ENCODE results near the gene BCAP29.

DNA sequence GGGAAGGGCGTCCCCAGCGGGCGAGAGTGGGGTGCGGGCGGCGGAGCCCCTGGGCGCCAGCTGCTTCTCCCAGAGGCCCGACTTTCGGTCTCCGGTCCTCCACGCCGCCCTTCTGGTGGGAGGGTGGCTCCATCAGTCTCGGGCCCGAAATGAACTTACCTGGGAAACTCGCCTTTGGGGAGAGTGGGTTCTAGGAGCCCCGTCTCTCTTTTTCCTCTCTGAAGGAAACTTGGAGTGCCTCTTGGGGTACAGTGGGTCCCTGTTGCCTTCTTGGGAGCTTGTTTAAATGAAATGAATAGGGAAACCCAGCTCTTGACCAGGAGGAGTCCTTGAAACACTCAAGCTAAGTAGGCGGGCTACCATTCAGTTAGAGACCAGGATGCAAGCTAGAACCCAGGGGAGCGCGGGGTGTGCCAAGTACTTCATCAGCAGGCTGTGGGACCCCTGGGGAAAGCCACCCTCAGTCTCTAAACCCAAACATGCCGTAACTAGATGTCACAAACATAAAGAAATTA is 81.9 kb downstream of the BCAP29 start:
- TF ChIP-seq EP300 (IDR thresholded peaks at IDR 0.05) (no peak), POLR2AphosphoS5 (IDR thresholded peaks at IDR 0.05) (no peak)
- TF ChIP-seq, protein P1, sequence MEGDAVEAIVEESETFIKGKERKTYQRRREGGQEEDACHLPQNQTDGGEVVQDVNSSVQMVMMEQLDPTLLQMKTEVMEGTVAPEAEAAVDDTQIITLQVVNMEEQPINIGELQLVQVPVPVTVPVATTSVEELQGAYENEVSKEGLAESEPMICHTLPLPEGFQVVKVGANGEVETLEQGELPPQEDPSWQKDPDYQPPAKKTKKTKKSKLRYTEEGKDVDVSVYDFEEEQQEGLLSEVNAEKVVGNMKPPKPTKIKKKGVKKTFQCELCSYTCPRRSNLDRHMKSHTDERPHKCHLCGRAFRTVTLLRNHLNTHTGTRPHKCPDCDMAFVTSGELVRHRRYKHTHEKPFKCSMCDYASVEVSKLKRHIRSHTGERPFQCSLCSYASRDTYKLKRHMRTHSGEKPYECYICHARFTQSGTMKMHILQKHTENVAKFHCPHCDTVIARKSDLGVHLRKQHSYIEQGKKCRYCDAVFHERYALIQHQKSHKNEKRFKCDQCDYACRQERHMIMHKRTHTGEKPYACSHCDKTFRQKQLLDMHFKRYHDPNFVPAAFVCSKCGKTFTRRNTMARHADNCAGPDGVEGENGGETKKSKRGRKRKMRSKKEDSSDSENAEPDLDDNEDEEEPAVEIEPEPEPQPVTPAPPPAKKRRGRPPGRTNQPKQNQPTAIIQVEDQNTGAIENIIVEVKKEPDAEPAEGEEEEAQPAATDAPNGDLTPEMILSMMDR (IDR thresholded peaks at IDR 0.05), result no peak

Measured in sigmoid colon (tissue), 4 donors.